ENCODE data around the gene RPS6KB2. TPM values are rescaled to one million over a fixed set of nuclear protein-coding genes. Genes with fewer than 3 reads are reported as not detected.
"Not testable (repeated sequence)": the region's sequence is repeated elsewhere in the genome, so short reads cannot be mapped to it uniquely, and the experiment has no call there.

The RPS6KB2 gene
- total RNA-seq, 1 experiment from 2014 or later: 58.8 TPM

DNA sequence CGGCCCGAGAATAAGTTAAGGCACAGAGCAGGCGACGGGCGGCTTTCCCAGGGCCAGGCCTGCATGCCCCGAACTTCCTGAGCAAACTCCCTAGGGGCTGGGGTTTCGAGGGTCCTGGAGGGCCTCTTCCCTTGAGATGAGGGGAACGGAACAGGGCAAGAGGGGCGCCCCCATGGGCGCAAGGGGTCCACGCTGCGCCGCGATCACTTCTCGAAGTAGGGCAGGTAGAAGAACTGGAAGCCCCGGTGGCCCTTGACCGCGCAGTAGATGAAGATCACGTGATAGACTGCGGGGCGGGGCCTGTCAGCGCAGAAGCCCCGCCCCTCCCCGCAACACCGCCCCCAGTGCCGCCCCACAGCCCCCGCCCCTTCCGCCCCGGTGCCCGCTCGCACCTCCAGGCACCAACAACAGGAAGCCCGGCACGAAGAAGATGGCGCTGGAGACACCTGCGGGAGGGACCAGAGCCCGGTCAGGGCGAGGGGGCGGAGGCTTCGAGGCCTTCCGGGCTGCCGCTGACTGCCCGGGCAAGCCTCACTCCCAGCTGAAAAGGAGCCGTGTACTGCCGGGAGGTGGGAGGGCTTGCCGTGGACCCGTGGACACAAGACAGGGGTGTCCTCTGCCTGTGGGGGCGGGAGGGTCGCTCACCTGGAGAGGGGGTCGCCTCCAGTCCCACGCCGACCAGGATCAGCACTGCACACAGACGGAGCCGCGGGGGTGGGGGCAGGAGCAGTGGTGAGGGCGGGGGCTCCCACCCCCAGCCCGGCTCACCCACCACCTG is 36.3 kb downstream of the RPS6KB2 start:
- H3K9me3 ChIP-seq (ENCODE audit: low read depth, low read length, poor library complexity, severe bottlenecking): no peaks in the 10 kb centered on the region
- H3K36me3 ChIP-seq (ENCODE audit: insufficient read depth, low read length, poor library complexity, severe bottlenecking): no peaks in the 10 kb centered on the region
- ChIA-PET POLR2A (ENCODE audit: low non-redundant PET) (no interaction called here), CTCF (no interaction called here)
- no peaks in the 10 kb centered on the region for H3K27me3 ChIP-seq (replicated peaks; ENCODE audit: insufficient read depth, low read depth, low read length, poor library complexity)
- intact Hi-C loops (cut with micrococcal nuclease; ENCODE audit: unreplicated experiment): no loop called here
- peak; percentile 85 for DNase-seq (ENCODE audit: low spot score)
- peaks cover 11% of the 10 kb centered on the region for H3K4me1 ChIP-seq (ENCODE audit: insufficient read depth, low read length, poor library complexity, severe bottlenecking)
- H3K4me3 ChIP-seq (ENCODE audit: low read depth, low read length, poor library complexity, severe bottlenecking): peak overlapping the region; percentile 80
- peak overlapping the region; percentile 78 for H3K27ac ChIP-seq (ENCODE audit: low read depth, low read length, poor library complexity, severe bottlenecking)
- no TSS peak for BruUV-seq (replicated peaks)
- TF ChIP-seq, protein P1, sequence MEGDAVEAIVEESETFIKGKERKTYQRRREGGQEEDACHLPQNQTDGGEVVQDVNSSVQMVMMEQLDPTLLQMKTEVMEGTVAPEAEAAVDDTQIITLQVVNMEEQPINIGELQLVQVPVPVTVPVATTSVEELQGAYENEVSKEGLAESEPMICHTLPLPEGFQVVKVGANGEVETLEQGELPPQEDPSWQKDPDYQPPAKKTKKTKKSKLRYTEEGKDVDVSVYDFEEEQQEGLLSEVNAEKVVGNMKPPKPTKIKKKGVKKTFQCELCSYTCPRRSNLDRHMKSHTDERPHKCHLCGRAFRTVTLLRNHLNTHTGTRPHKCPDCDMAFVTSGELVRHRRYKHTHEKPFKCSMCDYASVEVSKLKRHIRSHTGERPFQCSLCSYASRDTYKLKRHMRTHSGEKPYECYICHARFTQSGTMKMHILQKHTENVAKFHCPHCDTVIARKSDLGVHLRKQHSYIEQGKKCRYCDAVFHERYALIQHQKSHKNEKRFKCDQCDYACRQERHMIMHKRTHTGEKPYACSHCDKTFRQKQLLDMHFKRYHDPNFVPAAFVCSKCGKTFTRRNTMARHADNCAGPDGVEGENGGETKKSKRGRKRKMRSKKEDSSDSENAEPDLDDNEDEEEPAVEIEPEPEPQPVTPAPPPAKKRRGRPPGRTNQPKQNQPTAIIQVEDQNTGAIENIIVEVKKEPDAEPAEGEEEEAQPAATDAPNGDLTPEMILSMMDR (conservative IDR thresholded peaks at IDR 0.05; ENCODE audit: low read depth, low read length): no peak
- no peak for TF ChIP-seq EZH2 (IDR thresholded peaks at IDR 0.05; ENCODE audit: borderline replicate concordance, low read depth, low read length, poor library complexity, severe bottlenecking)

DNA sequence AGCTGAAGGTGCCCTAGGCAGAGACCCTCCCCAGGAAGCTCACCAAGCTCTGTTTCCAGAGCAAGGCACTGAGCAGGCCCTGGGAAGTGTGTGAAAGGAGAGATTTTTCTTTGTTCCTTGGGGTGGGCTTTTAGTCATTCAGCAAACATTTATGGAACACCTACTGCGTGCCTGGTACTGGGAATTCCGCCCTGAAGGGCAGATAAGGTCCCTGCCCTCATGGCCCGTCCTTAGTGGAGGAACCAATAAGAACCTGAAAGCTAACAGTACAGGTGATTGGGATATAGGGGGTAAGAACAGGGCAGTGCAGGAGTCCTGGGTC is 36.9 kb downstream of the RPS6KB2 start:
- no TSS peak for BruUV-seq (replicated peaks)
- CTCF ChIA-PET: no interaction called here
- intact Hi-C loops (cut with micrococcal nuclease; ENCODE audit: unreplicated experiment): no loop called here
- Histone ChIP-seq H3K36me3 (ENCODE audit: insufficient read depth, low read length, poor library complexity, severe bottlenecking) (no peaks in the 10 kb centered on the region), H3K27me3 (replicated peaks; ENCODE audit: insufficient read depth, low read depth, low read length, poor library complexity) (no peaks in the 10 kb centered on the region), H3K4me1 (ENCODE audit: insufficient read depth, low read length, poor library complexity, severe bottlenecking) (peaks cover 11% of the 10 kb centered on the region), H3K4me3 (ENCODE audit: low read depth, low read length, poor library complexity, severe bottlenecking) (peak overlapping the region; percentile 80), H3K9me3 (ENCODE audit: low read depth, low read length, poor library complexity, severe bottlenecking) (no peaks in the 10 kb centered on the region), H3K27ac (ENCODE audit: low read depth, low read length, poor library complexity, severe bottlenecking) (peak overlapping the region; percentile 78)
- TF ChIP-seq, protein P1 (conservative IDR thresholded peaks at IDR 0.05; ENCODE audit: low read depth, low read length): no peak
- no peak for TF ChIP-seq EZH2 (IDR thresholded peaks at IDR 0.05; ENCODE audit: borderline replicate concordance, low read depth, low read length, poor library complexity, severe bottlenecking)
- no peak for DNase-seq (ENCODE audit: low spot score)
- POLR2A ChIA-PET (ENCODE audit: low non-redundant PET): no interaction called here

DNA sequence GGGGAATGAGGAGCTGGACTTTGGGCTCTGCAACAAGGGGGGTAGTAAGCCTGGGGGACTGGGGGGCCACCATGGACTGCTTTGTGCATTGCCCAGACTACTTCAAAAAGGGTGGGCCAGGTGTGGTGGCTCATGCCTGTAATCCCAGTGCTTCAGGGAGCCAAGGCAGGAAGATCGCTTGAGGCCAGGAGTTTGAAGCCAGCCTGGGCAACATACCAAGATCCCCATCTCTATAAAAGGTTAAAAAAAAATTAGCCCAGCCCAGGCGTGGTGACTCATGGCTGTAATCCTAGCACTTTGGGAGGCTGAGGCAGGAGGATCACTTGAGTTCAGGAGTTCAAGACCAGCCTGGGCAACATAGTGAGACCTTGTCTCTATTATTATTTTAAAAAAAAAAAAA is 37.2 kb downstream of the RPS6KB2 start:
- intact Hi-C loops (cut with micrococcal nuclease; ENCODE audit: unreplicated experiment); POLR2A ChIA-PET (ENCODE audit: low non-redundant PET); CTCF ChIA-PET; BruUV-seq (replicated peaks); DNase-seq (ENCODE audit: low spot score); H3K9me3 ChIP-seq (ENCODE audit: low read depth, low read length, poor library complexity, severe bottlenecking); H3K36me3 ChIP-seq (ENCODE audit: insufficient read depth, low read length, poor library complexity, severe bottlenecking); H3K27me3 ChIP-seq (replicated peaks; ENCODE audit: insufficient read depth, low read depth, low read length, poor library complexity); H3K27ac ChIP-seq (ENCODE audit: low read depth, low read length, poor library complexity, severe bottlenecking): not testable (repeated sequence)
- H3K4me1 ChIP-seq (ENCODE audit: insufficient read depth, low read length, poor library complexity, severe bottlenecking): peaks cover 11% of the 10 kb centered on the region
- peak overlapping the region; percentile 80 for H3K4me3 ChIP-seq (ENCODE audit: low read depth, low read length, poor library complexity, severe bottlenecking)

DNA sequence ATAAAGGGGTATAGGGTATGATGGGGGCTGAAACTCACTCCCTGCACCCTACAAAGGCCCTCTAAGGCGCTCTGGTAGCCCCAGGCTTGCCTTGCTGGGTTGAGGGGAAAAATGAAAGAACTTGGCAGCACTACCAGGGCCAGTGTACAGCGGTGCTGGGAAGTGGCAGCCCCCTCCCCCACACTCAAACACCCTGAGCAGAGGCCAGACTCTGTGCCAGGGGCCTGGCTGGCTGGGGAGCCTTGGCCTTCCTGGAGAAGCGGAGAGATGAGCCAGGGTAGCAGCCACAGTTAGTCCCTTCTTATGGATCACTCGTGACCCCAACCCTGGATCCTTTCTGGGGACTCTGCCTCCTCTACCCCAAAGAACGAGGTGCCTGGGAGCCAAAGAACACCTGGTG is 38.1 kb downstream of the RPS6KB2 start:
- Histone ChIP-seq H3K4me1 (ENCODE audit: insufficient read depth, low read length, poor library complexity, severe bottlenecking) (peaks cover 11% of the 10 kb centered on the region), H3K36me3 (ENCODE audit: insufficient read depth, low read length, poor library complexity, severe bottlenecking) (no peaks in the 10 kb centered on the region), H3K9me3 (ENCODE audit: low read depth, low read length, poor library complexity, severe bottlenecking) (no peaks in the 10 kb centered on the region), H3K4me3 (ENCODE audit: low read depth, low read length, poor library complexity, severe bottlenecking) (no peak overlapping the region), H3K27me3 (replicated peaks; ENCODE audit: insufficient read depth, low read depth, low read length, poor library complexity) (no peaks in the 10 kb centered on the region), H3K27ac (ENCODE audit: low read depth, low read length, poor library complexity, severe bottlenecking) (no peak overlapping the region)
- POLR2A ChIA-PET (ENCODE audit: low non-redundant PET): no interaction called here
- CTCF ChIA-PET: interaction anchor here (0.7 kb wide), 1 partner anchor 64 kb away, joined by 3 read pairs; the partner anchor contains the start of gene PPP1CA
- intact Hi-C loops (cut with micrococcal nuclease; ENCODE audit: unreplicated experiment): no loop called here
- TF ChIP-seq EZH2 (IDR thresholded peaks at IDR 0.05; ENCODE audit: borderline replicate concordance, low read depth, low read length, poor library complexity, severe bottlenecking): no peak
- TF ChIP-seq, protein P1 (conservative IDR thresholded peaks at IDR 0.05; ENCODE audit: low read depth, low read length): no peak
- DNase-seq (ENCODE audit: low spot score): no peak
- BruUV-seq (replicated peaks): no TSS peak
